ENCODE data around the gene LSP1. TPM values are rescaled to one million over a fixed set of nuclear protein-coding genes. Genes with fewer than 3 reads are reported as not detected.
"Not testable (repeated sequence)": the region's sequence is repeated elsewhere in the genome, so short reads cannot be mapped to it uniquely, and the experiment has no call there.

Gene LSP1
- total RNA-seq, 1 donor from 2014 or later = not detected

DNA sequence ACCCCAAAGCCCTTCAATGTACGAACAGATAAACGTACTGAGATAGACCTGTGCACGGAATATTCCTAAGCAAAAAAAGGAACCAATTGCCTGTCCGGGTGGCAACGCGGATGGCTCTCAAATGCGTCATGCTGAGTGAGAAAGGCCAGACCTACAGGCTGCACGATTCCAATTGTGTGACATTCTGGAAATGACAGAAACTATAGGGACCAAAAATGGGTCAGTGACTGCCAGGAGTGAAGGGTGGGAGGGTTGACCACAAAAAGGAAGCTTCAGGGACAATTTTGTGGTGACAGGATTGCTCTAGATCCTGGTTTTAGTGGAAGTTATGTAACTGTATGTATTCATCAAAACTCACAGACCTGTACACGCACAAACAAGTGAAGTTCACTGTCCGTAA, 42.1 kb upstream of the LSP1 start:
- no peak overlapping the region for H3K27ac Mint-ChIP-seq
- no peak overlapping the region for H3K4me3 Mint-ChIP-seq (ENCODE audit: low read depth)
- DNase-seq (ENCODE audit: low spot score, unreplicated experiment) = no peak
- H3K9me3 Mint-ChIP-seq (ENCODE audit: low read depth) = peaks cover 3% of the 10 kb centered on the region
- TF ChIP-seq, protein P1, sequence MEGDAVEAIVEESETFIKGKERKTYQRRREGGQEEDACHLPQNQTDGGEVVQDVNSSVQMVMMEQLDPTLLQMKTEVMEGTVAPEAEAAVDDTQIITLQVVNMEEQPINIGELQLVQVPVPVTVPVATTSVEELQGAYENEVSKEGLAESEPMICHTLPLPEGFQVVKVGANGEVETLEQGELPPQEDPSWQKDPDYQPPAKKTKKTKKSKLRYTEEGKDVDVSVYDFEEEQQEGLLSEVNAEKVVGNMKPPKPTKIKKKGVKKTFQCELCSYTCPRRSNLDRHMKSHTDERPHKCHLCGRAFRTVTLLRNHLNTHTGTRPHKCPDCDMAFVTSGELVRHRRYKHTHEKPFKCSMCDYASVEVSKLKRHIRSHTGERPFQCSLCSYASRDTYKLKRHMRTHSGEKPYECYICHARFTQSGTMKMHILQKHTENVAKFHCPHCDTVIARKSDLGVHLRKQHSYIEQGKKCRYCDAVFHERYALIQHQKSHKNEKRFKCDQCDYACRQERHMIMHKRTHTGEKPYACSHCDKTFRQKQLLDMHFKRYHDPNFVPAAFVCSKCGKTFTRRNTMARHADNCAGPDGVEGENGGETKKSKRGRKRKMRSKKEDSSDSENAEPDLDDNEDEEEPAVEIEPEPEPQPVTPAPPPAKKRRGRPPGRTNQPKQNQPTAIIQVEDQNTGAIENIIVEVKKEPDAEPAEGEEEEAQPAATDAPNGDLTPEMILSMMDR (IDR thresholded peaks at IDR 0.05; ENCODE audit: unreplicated experiment) = no peak
- H3K4me1 Mint-ChIP-seq (ENCODE audit: low read depth) = peaks cover 8% of the 10 kb centered on the region
- peaks cover 28% of the 10 kb centered on the region for H3K27me3 Mint-ChIP-seq
- H3K36me3 Mint-ChIP-seq (ENCODE audit: insufficient read depth) = no peaks in the 10 kb centered on the region

DNA sequence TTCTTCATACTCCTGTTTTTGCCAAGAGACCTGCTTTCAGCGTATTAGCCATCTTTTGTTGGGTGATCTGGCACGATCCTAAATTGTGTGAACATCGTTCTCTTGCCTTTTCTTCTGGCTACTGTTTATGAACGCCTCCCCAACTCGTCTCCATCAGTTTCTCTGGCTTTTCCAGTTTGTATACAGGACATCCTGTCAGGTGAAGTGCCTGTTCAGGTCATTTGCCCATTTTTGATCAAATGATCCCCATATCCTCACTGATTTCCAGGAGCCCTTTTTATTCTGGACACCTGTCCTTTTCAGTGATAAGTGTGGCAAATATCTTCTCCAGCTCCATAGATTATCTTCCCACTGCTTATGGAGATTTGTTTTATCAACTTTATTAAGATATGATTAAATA, 40.6 kb upstream of the LSP1 start:
- DNase-seq (ENCODE audit: low spot score, unreplicated experiment) = no peak
- Mint-ChIP-seq H3K36me3 (ENCODE audit: insufficient read depth) (no peaks in the 10 kb centered on the region), H3K4me1 (ENCODE audit: low read depth) (peaks cover 6% of the 10 kb centered on the region), H3K27me3 (peaks cover 26% of the 10 kb centered on the region), H3K9me3 (ENCODE audit: low read depth) (peaks cover 3% of the 10 kb centered on the region), H3K27ac (no peak overlapping the region), H3K4me3 (ENCODE audit: low read depth) (no peak overlapping the region)
- TF ChIP-seq, protein P1 (IDR thresholded peaks at IDR 0.05; ENCODE audit: unreplicated experiment) = no peak

DNA sequence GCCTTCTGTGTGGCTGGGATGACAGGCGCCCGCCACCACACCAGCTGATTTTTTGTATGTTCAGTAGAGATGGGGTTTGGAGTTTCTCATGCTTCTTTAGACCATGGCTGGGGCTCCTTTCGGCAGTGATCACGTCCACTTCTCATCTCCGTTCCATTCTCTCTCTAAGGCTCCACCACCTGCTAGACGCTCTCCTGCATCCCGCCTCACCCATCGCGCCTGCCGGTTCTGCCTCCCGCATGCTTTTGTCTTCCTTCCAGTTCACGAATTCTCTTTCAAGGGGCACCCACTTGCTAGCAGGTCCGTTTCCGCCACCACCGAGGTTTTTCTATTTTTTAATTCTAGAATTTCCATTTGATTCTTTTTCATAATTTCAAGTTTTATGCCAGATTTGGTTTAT, 40.1 kb upstream of the LSP1 start:
- TF ChIP-seq, protein P1 (IDR thresholded peaks at IDR 0.05; ENCODE audit: unreplicated experiment) = no peak
- no peak for DNase-seq (ENCODE audit: low spot score, unreplicated experiment)
- no peaks in the 10 kb centered on the region for H3K36me3 Mint-ChIP-seq (ENCODE audit: insufficient read depth)
- H3K4me3 Mint-ChIP-seq (ENCODE audit: low read depth) = no peak overlapping the region
- H3K9me3 Mint-ChIP-seq (ENCODE audit: low read depth) = peaks cover 3% of the 10 kb centered on the region
- H3K27ac Mint-ChIP-seq = no peak overlapping the region
- H3K27me3 Mint-ChIP-seq = peaks cover 21% of the 10 kb centered on the region
- H3K4me1 Mint-ChIP-seq (ENCODE audit: low read depth) = peaks cover 3% of the 10 kb centered on the region

DNA sequence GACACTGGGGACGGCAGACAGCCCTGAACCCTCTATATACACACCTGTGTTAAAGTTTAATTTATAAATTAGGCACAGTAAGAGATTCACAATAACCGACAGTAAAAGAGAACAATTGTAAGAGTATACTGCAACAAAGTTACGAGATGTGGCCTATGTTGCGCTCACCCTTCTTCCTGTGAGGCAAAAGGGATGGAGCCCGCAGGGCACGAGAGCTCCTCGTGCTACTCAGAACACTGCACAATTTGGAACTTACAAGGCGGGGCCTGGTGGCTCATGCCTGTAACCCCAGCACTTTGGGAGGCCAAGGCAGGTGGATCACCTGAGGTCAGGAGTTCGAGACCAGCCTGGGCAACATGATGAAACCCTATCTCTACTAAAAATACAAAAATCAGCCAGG, 39.5 kb upstream of the LSP1 start:
- not testable (repeated sequence) for DNase-seq (ENCODE audit: low spot score, unreplicated experiment); H3K27ac Mint-ChIP-seq; H3K4me3 Mint-ChIP-seq (ENCODE audit: low read depth); H3K36me3 Mint-ChIP-seq (ENCODE audit: insufficient read depth); H3K4me1 Mint-ChIP-seq (ENCODE audit: low read depth); H3K9me3 Mint-ChIP-seq (ENCODE audit: low read depth)
- peaks cover 18% of the 10 kb centered on the region for H3K27me3 Mint-ChIP-seq

DNA sequence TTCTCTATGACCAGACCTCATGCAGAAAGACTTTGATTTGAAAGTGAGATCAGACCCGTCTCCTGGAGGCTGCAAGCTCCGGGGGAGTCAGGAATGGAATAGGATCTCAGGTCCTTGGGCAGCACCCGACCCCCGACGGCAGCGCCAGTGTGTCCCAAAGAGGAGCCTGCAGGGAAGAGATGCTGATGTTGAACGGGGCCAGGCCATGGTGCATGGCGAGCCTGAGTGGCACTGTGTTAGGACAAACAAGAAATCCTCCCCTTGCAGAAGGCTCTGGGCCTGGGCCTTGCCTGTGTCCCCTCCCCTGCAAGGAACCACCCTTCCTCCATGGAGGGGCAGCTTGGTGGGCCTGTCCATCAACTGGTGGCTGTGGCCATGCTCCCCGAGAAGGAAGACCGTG, 38.2 kb upstream of the LSP1 start:
- Mint-ChIP-seq H3K36me3 (ENCODE audit: insufficient read depth) (no peaks in the 10 kb centered on the region), H3K27me3 (peaks cover 13% of the 10 kb centered on the region), H3K4me3 (ENCODE audit: low read depth) (no peak overlapping the region), H3K27ac (no peak overlapping the region), H3K4me1 (ENCODE audit: low read depth) (no peaks in the 10 kb centered on the region), H3K9me3 (ENCODE audit: low read depth) (peaks cover 1% of the 10 kb centered on the region)
- no peak for DNase-seq (ENCODE audit: low spot score, unreplicated experiment)
- TF ChIP-seq, protein P1 (IDR thresholded peaks at IDR 0.05; ENCODE audit: unreplicated experiment) = no peak

DNA sequence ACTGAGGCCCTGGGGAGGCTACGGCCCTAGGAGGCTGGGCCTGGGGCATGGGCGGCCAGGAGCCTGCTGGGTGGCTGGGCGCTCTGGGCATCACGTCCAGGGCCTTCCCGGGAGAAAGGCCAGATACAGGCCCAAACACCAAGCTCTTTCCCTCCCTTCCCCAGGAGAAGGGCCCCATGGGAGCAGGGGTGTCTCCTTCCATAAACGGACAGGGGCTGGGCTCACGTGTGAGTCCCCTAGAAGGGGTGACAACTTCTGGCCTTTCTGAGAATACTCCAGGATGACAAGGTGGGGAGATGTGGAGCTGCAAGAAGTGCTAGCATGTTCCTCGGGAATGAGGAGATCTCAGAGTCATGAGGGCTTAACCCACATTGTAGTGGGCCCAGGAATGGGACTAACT, 37.6 kb upstream of the LSP1 start:
- Mint-ChIP-seq H3K4me3 (ENCODE audit: low read depth) (no peak overlapping the region), H3K4me1 (ENCODE audit: low read depth) (peaks cover under 1% of the 10 kb centered on the region), H3K9me3 (ENCODE audit: low read depth) (no peaks in the 10 kb centered on the region), H3K36me3 (ENCODE audit: insufficient read depth) (no peaks in the 10 kb centered on the region), H3K27ac (no peak overlapping the region), H3K27me3 (peaks cover 16% of the 10 kb centered on the region)
- TF ChIP-seq, protein P1 (IDR thresholded peaks at IDR 0.05; ENCODE audit: unreplicated experiment) = no peak
- DNase-seq (ENCODE audit: low spot score, unreplicated experiment) = no peak

All from progenitor cell of endocrine pancreas (in vitro differentiated cells).